Choroid plexus epithelial cell (primary cell): ENCODE measurements around the gene AKR7A2.

ENCODE experiments used
- DNase-seq: peaks from one replicate; pipeline ENCODE4 v3.0.0-alpha.2; 2010; ENCODE audit warnings: low read depth
- H3K4me3 ChIP-seq: 2 replicates; pipeline ENCODE4 v1.5.1; 2011; ENCODE audit warnings: low read depth, mild to moderate bottlenecking, control low read depth, low read length, moderate library complexity
- CTCF ChIP-seq: conservative IDR thresholded peaks from 2 replicates; pipeline ENCODE4 v1.5.1; 2011; ENCODE audit warnings: low read depth, mild to moderate bottlenecking, control low read depth, inconsistent platforms, low read length, moderate library complexity

AKR7A2 gene

GRCh38 chr1:19330449-19331135 lies 18.6 kb upstream of the AKR7A2 start:
- no peak for DNase-seq
- no peak overlapping the region for H3K4me3 ChIP-seq
- no peak for TF ChIP-seq CTCF

- TF ChIP-seq CTCF: no peak
- DNase-seq: no peak
- H3K4me3 ChIP-seq: no peak overlapping the region
These were observed 17.7 kb upstream of the AKR7A2 start for GRCh38 chr1:19329611-19330010.

GRCh38 chr1:19329188-19329587 lies 17.2 kb upstream of the AKR7A2 start:
- DNase-seq: no peak
- H3K4me3 ChIP-seq: no peak overlapping the region
- no peak for TF ChIP-seq CTCF

- no peak for TF ChIP-seq CTCF
- no peak overlapping the region for H3K4me3 ChIP-seq
- no peak for DNase-seq
These were observed 16.5 kb upstream of the AKR7A2 start for GRCh38 chr1:19328486-19328885.

- no peak overlapping the region for H3K4me3 ChIP-seq
- DNase-seq: no peak
- TF ChIP-seq CTCF: no peak
These were observed 15.8 kb upstream of the AKR7A2 start for GRCh38 chr1:19327736-19328135.

GRCh38 chr1:19327301-19327700 lies 15.4 kb upstream of the AKR7A2 start:
- no peak for DNase-seq
- no peak overlapping the region for H3K4me3 ChIP-seq
- no peak for TF ChIP-seq CTCF

GRCh38 chr1:19326748-19327065 lies 14.8 kb upstream of the AKR7A2 start:
- no peak for DNase-seq
- H3K4me3 ChIP-seq: no peak overlapping the region
- no peak for TF ChIP-seq CTCF
